Measurements from ENCODE around the gene MAML3.

Gene MAML3

DNA sequence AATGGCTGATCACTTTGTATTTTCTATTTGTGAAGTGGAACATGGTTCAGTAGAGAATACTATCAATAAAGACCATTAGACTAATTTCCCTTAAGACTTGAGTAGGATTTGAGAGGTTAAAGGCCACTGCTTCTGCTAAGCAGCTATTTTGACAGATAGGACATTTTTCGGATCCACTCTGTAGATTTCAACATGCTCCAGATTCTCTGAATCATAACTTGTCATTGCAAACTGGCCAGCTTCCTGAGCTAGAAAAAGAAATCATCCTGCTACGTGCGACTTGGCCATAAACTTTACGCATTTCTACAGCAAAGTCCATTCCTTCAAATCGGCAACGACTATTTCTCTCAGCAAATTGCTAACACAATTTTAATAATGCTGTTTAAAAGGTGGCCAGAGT is 433.2 kb downstream of the MAML3 start:
- peaks cover 26% of the 10 kb centered on the region for H3K36me3 ChIP-seq
- H3K9me3 ChIP-seq, result no peaks in the 10 kb centered on the region
- no peak overlapping the region for H3K27ac ChIP-seq
- no peaks in the 10 kb centered on the region for H3K4me1 ChIP-seq (ENCODE audit: control insufficient read depth in 1 of 2, insufficient read depth in 1 of 2, low read depth in 1 of 2, low read length in 1 of 2)
- TF ChIP-seq, protein P1, sequence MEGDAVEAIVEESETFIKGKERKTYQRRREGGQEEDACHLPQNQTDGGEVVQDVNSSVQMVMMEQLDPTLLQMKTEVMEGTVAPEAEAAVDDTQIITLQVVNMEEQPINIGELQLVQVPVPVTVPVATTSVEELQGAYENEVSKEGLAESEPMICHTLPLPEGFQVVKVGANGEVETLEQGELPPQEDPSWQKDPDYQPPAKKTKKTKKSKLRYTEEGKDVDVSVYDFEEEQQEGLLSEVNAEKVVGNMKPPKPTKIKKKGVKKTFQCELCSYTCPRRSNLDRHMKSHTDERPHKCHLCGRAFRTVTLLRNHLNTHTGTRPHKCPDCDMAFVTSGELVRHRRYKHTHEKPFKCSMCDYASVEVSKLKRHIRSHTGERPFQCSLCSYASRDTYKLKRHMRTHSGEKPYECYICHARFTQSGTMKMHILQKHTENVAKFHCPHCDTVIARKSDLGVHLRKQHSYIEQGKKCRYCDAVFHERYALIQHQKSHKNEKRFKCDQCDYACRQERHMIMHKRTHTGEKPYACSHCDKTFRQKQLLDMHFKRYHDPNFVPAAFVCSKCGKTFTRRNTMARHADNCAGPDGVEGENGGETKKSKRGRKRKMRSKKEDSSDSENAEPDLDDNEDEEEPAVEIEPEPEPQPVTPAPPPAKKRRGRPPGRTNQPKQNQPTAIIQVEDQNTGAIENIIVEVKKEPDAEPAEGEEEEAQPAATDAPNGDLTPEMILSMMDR (IDR thresholded peaks at IDR 0.05), result no peak
- H3K27me3 ChIP-seq, result no peaks in the 10 kb centered on the region
- H3K4me3 ChIP-seq (ENCODE audit: low read depth in 1 of 2, low read length in 1 of 2), result no peak overlapping the region

DNA sequence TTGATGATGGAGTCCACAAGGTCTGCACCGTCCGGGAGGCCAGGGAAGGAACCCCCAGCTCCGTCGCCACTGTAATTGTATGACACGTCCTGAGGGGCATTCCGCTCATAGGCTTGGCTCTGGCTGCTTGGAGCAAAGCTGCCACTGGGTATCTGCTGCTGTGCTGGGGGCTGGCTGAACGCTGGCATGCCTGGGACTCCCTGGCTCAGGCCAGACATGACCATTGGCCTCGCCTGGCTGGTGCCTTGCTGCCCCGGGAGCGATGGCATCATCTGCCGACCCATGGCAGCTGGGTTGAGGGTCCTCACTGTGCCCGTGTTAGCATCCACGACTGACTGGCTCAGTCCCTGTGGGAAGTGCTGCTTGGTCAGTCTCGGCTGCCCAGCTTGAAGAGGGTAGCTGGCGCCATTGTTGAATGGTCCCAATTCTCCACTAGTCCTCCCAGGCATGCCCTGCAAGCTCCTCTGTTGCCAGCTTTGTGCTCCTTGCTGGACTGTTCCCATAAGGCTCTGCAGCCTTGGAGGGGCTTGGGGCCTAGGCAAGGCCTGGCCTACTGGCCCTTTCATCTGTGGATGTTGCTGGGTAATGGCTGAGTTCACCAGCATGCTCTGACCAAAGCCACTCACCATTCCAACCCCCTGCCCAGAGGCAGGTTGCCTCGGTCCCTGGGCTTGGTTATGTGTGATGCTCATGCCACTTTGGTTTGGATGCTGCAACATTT is 434.4 kb downstream of the MAML3 start:
- Histone ChIP-seq H3K27ac (no peak overlapping the region), H3K4me1 (ENCODE audit: control insufficient read depth in 1 of 2, insufficient read depth in 1 of 2, low read depth in 1 of 2, low read length in 1 of 2) (no peaks in the 10 kb centered on the region), H3K27me3 (no peaks in the 10 kb centered on the region), H3K4me3 (ENCODE audit: low read depth in 1 of 2, low read length in 1 of 2) (no peak overlapping the region), H3K36me3 (peaks cover 21% of the 10 kb centered on the region), H3K9me3 (no peaks in the 10 kb centered on the region)
- TF ChIP-seq, protein P1 (IDR thresholded peaks at IDR 0.05), result no peak

DNA sequence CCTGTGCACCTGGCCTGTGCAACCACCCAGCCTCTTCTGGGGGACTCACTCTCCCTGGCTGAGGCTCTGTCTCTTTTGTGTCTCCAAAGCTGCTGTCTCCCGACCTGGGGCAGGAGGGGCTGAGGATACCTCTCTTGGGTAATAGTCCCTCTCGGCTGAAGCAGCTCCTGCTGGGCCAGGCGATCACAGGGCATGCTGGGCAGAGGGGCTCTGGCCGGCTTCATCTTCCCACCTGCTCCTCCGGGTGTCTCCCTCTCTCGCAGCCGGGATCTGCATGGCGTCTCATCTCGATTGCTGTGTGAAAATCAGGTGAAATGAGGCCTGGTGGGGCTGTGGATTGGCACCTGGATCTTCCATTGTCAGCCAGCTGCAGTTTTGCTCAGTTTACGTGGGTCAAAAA is 435.2 kb downstream of the MAML3 start:
- Histone ChIP-seq H3K4me1 (ENCODE audit: control insufficient read depth in 1 of 2, insufficient read depth in 1 of 2, low read depth in 1 of 2, low read length in 1 of 2) (no peaks in the 10 kb centered on the region), H3K27me3 (no peaks in the 10 kb centered on the region), H3K4me3 (ENCODE audit: low read depth in 1 of 2, low read length in 1 of 2) (no peak overlapping the region), H3K9me3 (no peaks in the 10 kb centered on the region), H3K36me3 (peaks cover 21% of the 10 kb centered on the region), H3K27ac (no peak overlapping the region)
- TF ChIP-seq, protein P1 (IDR thresholded peaks at IDR 0.05), result no peak

DNA sequence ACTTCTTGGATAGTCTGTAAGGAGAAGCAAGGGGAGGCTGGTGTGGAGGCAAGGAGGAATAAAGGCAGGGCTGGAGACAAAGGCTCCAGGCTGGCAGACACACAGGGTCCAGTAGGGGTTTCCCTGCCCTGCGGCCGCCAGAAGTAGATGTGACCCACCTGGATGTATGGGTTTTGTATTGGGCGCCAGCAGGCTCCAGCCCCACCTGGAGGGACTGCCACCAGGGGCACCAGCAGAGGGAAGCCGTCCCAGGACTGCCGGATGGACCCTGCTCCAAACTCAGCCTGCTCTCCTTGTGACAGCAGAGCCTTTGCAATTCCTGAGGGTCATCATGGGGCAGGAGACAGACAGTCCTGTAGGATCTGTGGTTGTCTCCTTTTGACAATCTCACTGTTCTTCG is 435.6 kb downstream of the MAML3 start:
- Histone ChIP-seq H3K4me1 (ENCODE audit: control insufficient read depth in 1 of 2, insufficient read depth in 1 of 2, low read depth in 1 of 2, low read length in 1 of 2) (no peaks in the 10 kb centered on the region), H3K9me3 (no peaks in the 10 kb centered on the region), H3K27me3 (no peaks in the 10 kb centered on the region), H3K4me3 (ENCODE audit: low read depth in 1 of 2, low read length in 1 of 2) (no peak overlapping the region), H3K27ac (no peak overlapping the region), H3K36me3 (peaks cover 21% of the 10 kb centered on the region)
- TF ChIP-seq, protein P1 (IDR thresholded peaks at IDR 0.05), result no peak

DNA sequence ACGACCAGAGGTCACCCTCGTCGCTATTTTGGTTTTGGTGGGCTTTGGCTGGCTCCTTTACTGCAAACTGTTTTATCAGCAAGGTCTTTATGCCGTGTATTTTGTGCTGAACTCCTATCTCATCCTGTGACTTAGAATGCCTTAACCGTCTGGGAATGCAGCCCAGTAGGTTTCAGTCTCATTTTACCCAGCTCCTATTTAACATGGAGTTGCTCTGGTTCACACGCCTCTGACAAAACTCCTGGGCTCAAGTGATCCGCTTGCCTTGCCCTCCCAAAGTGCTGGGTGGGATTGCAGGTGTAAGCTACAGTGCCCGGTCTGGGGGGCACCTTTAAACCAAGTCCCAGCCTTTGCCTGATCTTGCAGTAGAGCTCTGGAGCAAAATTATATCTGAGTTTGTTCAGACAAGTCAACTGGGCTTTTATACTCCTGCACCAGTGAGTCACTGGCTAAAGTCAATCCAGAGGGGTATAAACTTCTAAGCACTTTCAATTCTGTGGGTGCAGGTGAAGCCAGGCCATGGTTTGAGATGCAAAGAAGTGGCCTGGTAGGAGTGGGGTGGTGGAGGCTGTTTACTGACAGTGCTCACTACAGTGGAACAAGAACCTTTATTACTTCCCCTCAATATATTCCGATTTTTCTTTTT is 438.1 kb downstream of the MAML3 start:
- H3K27me3 ChIP-seq, result no peaks in the 10 kb centered on the region
- TF ChIP-seq, protein P1 (IDR thresholded peaks at IDR 0.05), result no peak
- no peaks in the 10 kb centered on the region for H3K9me3 ChIP-seq
- no peaks in the 10 kb centered on the region for H3K4me1 ChIP-seq (ENCODE audit: control insufficient read depth in 1 of 2, insufficient read depth in 1 of 2, low read depth in 1 of 2, low read length in 1 of 2)
- no peak overlapping the region for H3K27ac ChIP-seq
- H3K4me3 ChIP-seq (ENCODE audit: low read depth in 1 of 2, low read length in 1 of 2), result no peak overlapping the region
- peaks cover 21% of the 10 kb centered on the region for H3K36me3 ChIP-seq
